Breast epithelium (tissue), 4 donors: ENCODE measurements around the gene BACE2. TPM values are rescaled to one million over a fixed set of nuclear protein-coding genes. Genes with fewer than 3 reads are reported as not detected.
A peak's percentile ranks its signal among the peaks of the same experiment; 100 is the strongest.
"Not testable (repeated sequence)": the region's sequence is repeated elsewhere in the genome, so short reads cannot be mapped to it uniquely, and the experiment has no call there.

Source experiments
- DNase-seq, 2 donors: peaks; one replicate each; pipeline ENCODE4 v3.0.0-alpha.2; 2019; ENCODE audit warnings: low spot score in 2 of 2
- H3K27ac ChIP-seq, 2 donors: fragments of 200-600 bp; sonication (generic) in 1 of 2; one replicate each; pipeline ENCODE4 v1.5.1; 2016 to 2019; ENCODE audit warnings: mild to moderate bottlenecking in 1 of 2
- H3K27me3 ChIP-seq, 2 donors: fragments of 200-600 bp; sonication (generic) in 1 of 2; one replicate each; pipeline versions ENCODE4 v1.5.1 to v1.6.0; 2017 to 2019; ENCODE audit warnings: control low read depth in 1 of 2, mild to moderate bottlenecking in 1 of 2
- H3K36me3 ChIP-seq: fragments of 200-600 bp; one replicate; pipeline ENCODE4 v1.5.1; 2019
- H3K4me1 ChIP-seq, 2 donors: fragments of 200-600 bp; sonication (generic); one replicate each; pipeline ENCODE4 v1.5.1; 2016 to 2019; ENCODE audit warnings: control low read depth in 1 of 2
- H3K4me3 ChIP-seq, 3 donors: fragments of 200-600 bp; sonication (generic); 1 replicate in 2 of 3; 2 replicates in 1 of 3; pipeline ENCODE4 v1.5.1; 2016 to 2019; ENCODE audit warnings: mild to moderate bottlenecking in 3 of 3, moderate library complexity in 2 of 3
- H3K9me3 ChIP-seq, 2 donors: fragments of 200-600 bp; sonication (generic) in 1 of 2; one replicate each; pipeline ENCODE4 v1.5.1; 2016 to 2019; ENCODE audit warnings: control low read depth in 1 of 2
- CTCF ChIP-seq, 3 donors: fragments of 450-650 bp; IDR thresholded peaks; one replicate each; pipeline ENCODE4 v1.5.1; 2016 to 2017; ENCODE audit warnings: antibody characterized with exemption in 3 of 3, mild to moderate bottlenecking in 3 of 3, moderate library complexity in 3 of 3
- POLR2A ChIP-seq: fragments of 450-650 bp; IDR thresholded peaks from one replicate; pipeline ENCODE4 v1.6.1; 2016; ENCODE audit warnings: antibody characterized with exemption, mild to moderate bottlenecking, moderate library complexity
- POLR2AphosphoS5 ChIP-seq, 3 donors: sonication (generic); formaldehyde crosslinking; IDR thresholded peaks; one replicate each; pipeline ENCODE4 v1.6.1; 2017; ENCODE audit warnings: antibody characterized with exemption in 3 of 3
- intact Hi-C: fragments of 100-400 bp; cut with DNase I; formaldehyde crosslinking; loops from one replicate; pipeline ENCODE4 v1.15.1; 2023; ENCODE audit warnings: low total_unique reads
- total RNA-seq, 3 donors: library from RNA; depleted of rRNA; stranded (reverse); fragments of >200 nt; gene quantifications; one replicate each; pipeline ENCODE4 v1.1.0, GENCODE V29; 2016

The BACE2 gene
- total RNA-seq, 3 donors from 2014 or later: 26.9 to 94.4 (median 67.5) TPM

GRCh38 chr21:41242238-41242829 lies 74.4 kb downstream of the BACE2 start:
- H3K4me1 ChIP-seq: no peaks in the 10 kb centered on the region
- TF ChIP-seq POLR2A: no peak
- H3K36me3 ChIP-seq: no peaks in the 10 kb centered on the region
- no peak for DNase-seq
- H3K9me3 ChIP-seq: no peaks in the 10 kb centered on the region
- H3K27me3 ChIP-seq: no peaks in the 10 kb centered on the region
- H3K27ac ChIP-seq: no peak overlapping the region
- no peak overlapping the region for H3K4me3 ChIP-seq
- intact Hi-C loops: no loop called here

GRCh38 chr21:41243107-41243506 lies 75.1 kb downstream of the BACE2 start:
- Histone ChIP-seq H3K36me3 (no peaks in the 10 kb centered on the region), H3K9me3 (no peaks in the 10 kb centered on the region), H3K27me3 (no peaks in the 10 kb centered on the region), H3K4me1 (no peaks in the 10 kb centered on the region), H3K27ac (no peak overlapping the region), H3K4me3 (no peak overlapping the region)
- TF ChIP-seq POLR2A (no peak), CTCF (IDR thresholded peaks at IDR 0.05) (no peak), POLR2AphosphoS5 (IDR thresholded peaks at IDR 0.05) (no peak)
- intact Hi-C loops: no loop called here
- DNase-seq: no peak

GRCh38 chr21:41244266-41244880 lies 76.4 kb downstream of the BACE2 start:
- not testable (repeated sequence) for DNase-seq

GRCh38 chr21:41245509-41246135 lies 77.7 kb downstream of the BACE2 start:
- H3K4me3 ChIP-seq: no peak overlapping the region
- TF ChIP-seq POLR2A (no peak), POLR2AphosphoS5 (IDR thresholded peaks at IDR 0.05) (no peak), CTCF (IDR thresholded peaks at IDR 0.05) (no peak)
- no peaks in the 10 kb centered on the region for H3K9me3 ChIP-seq
- intact Hi-C loops: no loop called here
- no peaks in the 10 kb centered on the region for H3K36me3 ChIP-seq
- no peak for DNase-seq
- no peaks in the 10 kb centered on the region for H3K27me3 ChIP-seq
- H3K27ac ChIP-seq: no peak overlapping the region
- H3K4me1 ChIP-seq: no peaks in the 10 kb centered on the region

More at GRCh38 chr21:41244266-41244880, 76.4 kb downstream of the BACE2 start:
- H3K36me3 ChIP-seq, H3K4me1 ChIP-seq, H3K27me3 ChIP-seq, H3K27ac ChIP-seq, H3K9me3 ChIP-seq, intact Hi-C loops, H3K4me3 ChIP-seq: not testable (repeated sequence)

GRCh38 chr21:41246808-41247207 lies 78.8 kb downstream of the BACE2 start:
- Histone ChIP-seq H3K36me3 (no peaks in the 10 kb centered on the region), H3K4me3 (no peak overlapping the region), H3K4me1 (no peaks in the 10 kb centered on the region), H3K9me3 (no peaks in the 10 kb centered on the region), H3K27ac (peak overlapping the region; percentile 62 to 64), H3K27me3 (no peaks in the 10 kb centered on the region)
- intact Hi-C loops: no loop called here
- no peak for TF ChIP-seq CTCF (IDR thresholded peaks at IDR 0.05)
- no peak for TF ChIP-seq POLR2A
- TF ChIP-seq POLR2AphosphoS5 (IDR thresholded peaks at IDR 0.05): no peak
- DNase-seq: no peak
